GM12872 (cell line): ENCODE data around the gene INO80D.

ENCODE experiments used
- TF ChIP-seq, protein P1 (sequence below): IDR thresholded peaks from 3 replicates; pipeline ENCODE4 v1.5.1; 2011; ENCODE audit warnings: low read depth, mild to moderate bottlenecking, low read length, moderate library complexity; ENCODE audit not compliant: insufficient read depth

Gene INO80D

DNA sequence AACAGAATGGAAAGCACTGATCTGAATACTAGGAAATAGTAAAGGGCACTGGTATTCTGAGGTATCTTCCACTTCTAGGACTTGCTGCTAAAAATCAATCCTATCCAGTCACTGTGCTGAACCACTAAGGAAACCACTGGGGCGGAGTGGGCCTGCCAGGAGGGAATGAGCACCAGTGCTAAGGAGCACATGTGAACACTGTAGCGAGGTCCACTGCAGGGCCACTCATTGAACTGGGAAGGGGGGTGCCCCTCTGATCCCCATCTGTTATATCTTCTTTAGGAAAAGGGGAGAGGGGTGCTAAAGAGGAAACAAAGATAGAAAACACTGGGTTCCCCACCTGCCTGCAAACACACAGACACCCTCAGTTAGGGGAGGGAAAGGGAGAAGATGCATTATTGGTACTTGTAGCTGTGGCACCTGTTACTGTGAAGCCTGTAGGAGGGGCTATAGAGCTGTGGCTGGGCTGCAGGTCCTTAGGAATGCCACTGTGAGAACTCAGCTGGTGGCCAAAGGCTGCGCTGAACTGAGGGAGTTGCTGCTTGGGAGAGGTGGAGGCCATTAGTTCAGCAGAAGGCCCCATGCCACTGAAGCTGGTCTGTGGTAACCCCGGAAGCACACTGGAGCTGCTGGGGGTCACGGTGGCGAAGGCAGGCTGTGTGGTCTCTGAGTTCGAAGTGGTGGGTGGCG lies 81.8 kb downstream of the INO80D start:
- TF ChIP-seq, protein P1, sequence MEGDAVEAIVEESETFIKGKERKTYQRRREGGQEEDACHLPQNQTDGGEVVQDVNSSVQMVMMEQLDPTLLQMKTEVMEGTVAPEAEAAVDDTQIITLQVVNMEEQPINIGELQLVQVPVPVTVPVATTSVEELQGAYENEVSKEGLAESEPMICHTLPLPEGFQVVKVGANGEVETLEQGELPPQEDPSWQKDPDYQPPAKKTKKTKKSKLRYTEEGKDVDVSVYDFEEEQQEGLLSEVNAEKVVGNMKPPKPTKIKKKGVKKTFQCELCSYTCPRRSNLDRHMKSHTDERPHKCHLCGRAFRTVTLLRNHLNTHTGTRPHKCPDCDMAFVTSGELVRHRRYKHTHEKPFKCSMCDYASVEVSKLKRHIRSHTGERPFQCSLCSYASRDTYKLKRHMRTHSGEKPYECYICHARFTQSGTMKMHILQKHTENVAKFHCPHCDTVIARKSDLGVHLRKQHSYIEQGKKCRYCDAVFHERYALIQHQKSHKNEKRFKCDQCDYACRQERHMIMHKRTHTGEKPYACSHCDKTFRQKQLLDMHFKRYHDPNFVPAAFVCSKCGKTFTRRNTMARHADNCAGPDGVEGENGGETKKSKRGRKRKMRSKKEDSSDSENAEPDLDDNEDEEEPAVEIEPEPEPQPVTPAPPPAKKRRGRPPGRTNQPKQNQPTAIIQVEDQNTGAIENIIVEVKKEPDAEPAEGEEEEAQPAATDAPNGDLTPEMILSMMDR: peak; percentile 71

DNA sequence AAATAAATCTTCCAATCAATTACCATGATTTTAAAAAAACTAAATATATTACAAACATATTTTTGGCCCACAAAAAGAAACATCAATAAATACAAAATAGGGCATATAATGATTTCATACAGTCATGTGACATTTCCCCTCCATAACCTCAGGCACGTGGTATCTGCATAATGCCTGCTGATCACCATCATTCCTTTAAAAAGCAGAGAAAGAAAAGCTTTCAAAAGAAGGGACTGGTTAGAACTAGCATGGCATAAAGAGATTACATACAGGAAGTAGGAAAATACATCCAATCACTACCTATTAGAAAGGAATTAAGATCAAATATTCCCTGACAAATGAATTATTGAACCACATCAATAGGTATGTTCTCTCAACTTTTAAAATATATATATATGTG lies 83.5 kb downstream of the INO80D start:
- TF ChIP-seq, protein P1: no peak

DNA sequence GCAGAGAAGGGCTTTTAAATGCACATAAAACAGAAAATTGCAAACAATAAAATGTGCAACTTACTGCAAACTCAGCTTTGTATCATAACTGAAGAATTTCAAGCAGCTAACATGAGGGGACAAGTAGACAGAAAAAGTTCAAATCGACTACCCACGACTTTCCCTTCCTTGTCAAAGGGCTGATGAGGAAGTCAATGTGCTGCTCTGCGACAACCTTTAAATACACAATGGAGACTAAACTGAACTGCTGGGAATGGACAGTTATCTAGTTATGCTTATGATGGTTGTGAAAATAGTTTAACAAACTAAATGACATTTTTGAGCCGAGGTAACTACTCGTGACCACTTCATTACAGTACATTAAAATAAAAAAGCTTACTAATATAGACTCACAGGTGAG lies 84.1 kb downstream of the INO80D start:
- TF ChIP-seq, protein P1: no peak

DNA sequence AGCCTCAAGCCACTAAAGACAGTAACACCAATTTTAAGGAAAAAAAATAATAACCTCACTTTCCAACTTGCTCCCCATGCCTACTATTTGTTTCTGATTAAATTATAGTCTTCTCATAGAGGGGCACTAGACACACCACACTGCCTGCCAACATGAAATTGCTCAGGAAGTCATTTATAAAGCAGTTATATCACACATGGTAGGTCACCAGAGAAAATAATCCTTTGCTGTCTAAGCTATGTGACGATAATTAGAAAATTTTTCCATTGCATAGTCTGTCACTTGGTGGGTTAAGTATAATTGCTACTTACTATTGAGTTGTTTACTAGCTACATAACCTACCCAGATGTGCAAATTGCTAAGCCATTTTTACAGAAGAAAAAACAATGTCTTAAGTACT lies 85.2 kb downstream of the INO80D start:
- TF ChIP-seq, protein P1: no peak

DNA sequence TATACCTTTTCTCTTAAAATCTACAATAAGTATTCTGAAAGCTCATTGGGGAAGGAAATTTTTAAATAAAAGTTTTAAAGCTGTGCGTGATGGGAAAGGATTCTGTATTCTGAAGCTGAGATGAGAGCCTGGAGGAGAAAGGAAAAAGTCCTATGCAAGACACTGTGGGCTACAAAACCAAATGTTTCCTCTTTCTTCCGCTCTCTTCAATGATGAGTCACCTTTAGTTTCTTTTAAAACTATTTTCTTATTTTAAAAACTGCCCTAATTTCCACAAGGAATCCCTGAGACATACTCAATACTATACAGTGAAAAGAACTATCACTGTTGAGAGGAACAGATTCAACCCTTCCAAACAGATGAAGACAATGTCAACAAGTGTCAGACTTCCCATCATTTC lies 87.4 kb downstream of the INO80D start:
- TF ChIP-seq, protein P1: no peak

DNA sequence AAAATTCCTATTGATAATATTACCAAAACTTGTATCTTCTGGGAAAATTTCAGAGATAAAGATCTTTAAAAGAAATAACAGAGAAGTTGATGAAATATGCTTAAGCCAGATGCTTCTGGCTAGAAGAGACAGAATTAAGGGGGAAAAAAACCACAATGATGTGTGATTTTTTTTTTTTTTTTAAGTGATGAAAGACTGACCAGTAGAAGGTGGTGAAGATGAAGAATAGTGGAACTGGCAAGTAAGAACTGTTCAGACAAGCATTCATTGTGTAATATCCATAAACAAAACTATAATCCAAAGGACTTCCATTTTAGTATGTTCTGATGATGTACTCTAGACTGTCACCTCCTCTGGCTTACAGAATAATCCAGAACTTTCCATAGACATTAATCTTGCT lies 89.8 kb downstream of the INO80D start:
- TF ChIP-seq, protein P1: no peak

DNA sequence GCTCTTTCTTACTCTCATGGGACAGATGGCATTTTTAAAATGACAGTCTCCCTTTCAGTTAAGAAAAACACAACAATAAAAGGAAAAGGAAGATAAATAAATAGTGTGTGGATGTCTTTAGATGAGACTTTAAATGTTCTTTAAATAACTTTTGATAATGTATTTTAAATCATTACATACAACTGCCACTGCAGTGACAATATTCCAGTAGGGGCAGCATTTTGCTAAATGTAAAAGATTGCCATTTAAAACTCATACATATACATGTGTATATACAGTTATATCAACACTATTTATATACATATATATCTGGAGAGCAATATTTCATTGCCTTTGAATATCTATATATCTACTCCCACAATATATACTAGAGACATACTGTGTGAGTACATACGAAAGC lies 90.7 kb downstream of the INO80D start:
- TF ChIP-seq, protein P1: no peak

DNA sequence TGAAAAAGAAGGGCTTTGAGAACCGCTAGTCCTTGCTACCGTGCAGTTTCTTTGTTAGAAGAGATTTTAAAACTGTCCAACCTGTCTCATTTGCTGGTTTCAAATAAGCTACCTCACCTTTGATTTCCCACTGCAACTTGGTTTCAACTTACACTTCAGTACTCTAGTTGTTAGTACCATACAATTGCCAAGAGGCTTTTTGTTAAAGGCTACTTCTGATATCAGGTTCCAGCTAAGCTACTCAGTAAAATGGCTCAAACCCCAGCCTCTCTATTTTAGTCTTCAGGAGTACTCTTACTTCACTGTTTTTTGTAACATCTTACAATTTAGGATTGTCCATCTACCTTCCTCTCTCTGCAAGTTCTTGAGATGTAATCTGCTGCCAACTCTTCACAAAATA lies 91.6 kb downstream of the INO80D start:
- TF ChIP-seq, protein P1: no peak
